H1 (cell line): ENCODE results near the gene KRTAP4-12.

Experiments used
- CBX8 ChIP-seq: fragments of 300-800, 300-1000 bp; sonication (generic); IDR thresholded peaks from 2 replicates; pipeline ENCODE4 v1.7.1; 2016; ENCODE audit warnings: low read depth, low read length, borderline replicate concordance
- EGR1 ChIP-seq: IDR thresholded peaks from 2 replicates; pipeline ENCODE4 v1.6.1; 2011; ENCODE audit warnings: low read depth, low read length, borderline replicate concordance
- PHF8 ChIP-seq: fragments of 200-600 bp; sonication (generic); conservative IDR thresholded peaks from 2 replicates; pipeline ENCODE4 v1.7.1; 2012; ENCODE audit warnings: low read depth, mild to moderate bottlenecking, inconsistent platforms, low read length, moderate library complexity
- POLR2A ChIP-seq, 2 experiments: IDR thresholded peaks; 1 replicate in 1 of 2; 2 replicates in 1 of 2; pipeline ENCODE4 v1.6.1; 2011; ENCODE audit warnings: low read depth in 2 of 2, low read length in 2 of 2, mild to moderate bottlenecking in 2 of 2; ENCODE audit errors: control extremely low read depth in 1 of 2
- RFX5 ChIP-seq: IDR thresholded peaks from 2 replicates; pipeline ENCODE4 v1.6.1; 2011; ENCODE audit warnings: low read depth, low read length, improper control_type of control experiment, borderline replicate concordance
- SIN3A ChIP-seq, 2 experiments: IDR thresholded peaks in 1 of 2; conservative IDR thresholded peaks in 1 of 2; 2 replicates each; pipeline ENCODE4 v1.6.1; 2011 to 2012; ENCODE audit warnings: low read length in 2 of 2, improper control_type of control experiment in 1 of 2, low read depth in 1 of 2, mild to moderate bottlenecking in 1 of 2
- TAF1 ChIP-seq: IDR thresholded peaks from 2 replicates; pipeline ENCODE4 v1.6.1; 2011; ENCODE audit warnings: mild to moderate bottlenecking, low read depth, low read length
- YY1 ChIP-seq: IDR thresholded peaks from 2 replicates; pipeline ENCODE4 v1.6.1; 2011; ENCODE audit warnings: low read depth, mild to moderate bottlenecking, low read length
- TF ChIP-seq, protein P1 (sequence below), 3 experiments: IDR thresholded peaks; 1 replicate in 2 of 3; 2 replicates in 1 of 3; pipeline versions ENCODE4 v1.5.1 to v1.6.1; 2011; ENCODE audit warnings: low read length in 3 of 3, mild to moderate bottlenecking in 3 of 3, inconsistent platforms in 2 of 3, low read depth in 1 of 3, moderate library complexity in 1 of 3; ENCODE audit not compliant: insufficient read depth in 1 of 3; ENCODE audit errors: control extremely low read depth in 1 of 3
- TF ChIP-seq, protein P2 (sequence below): IDR thresholded peaks from 2 replicates; pipeline ENCODE4 v1.6.1; 2011; ENCODE audit warnings: low read length, improper control_type of control experiment

GRCh38 chr17:41171886-41172285 is 47.9 kb upstream of the KRTAP4-12 start:
- TF ChIP-seq POLR2A (IDR thresholded peaks at IDR 0.05; ENCODE audit: control extremely low read depth in 1 of 2, low read depth in 2 of 2, low read length in 2 of 2) (no peak), TAF1 (no peak), YY1 (no peak), PHF8 (no peak), RFX5 (no peak), EGR1 (no peak), CBX8 (no peak), SIN3A (conservative IDR thresholded peaks at IDR 0.05 in 1 of 2, IDR thresholded peaks at IDR 0.05 in 1 of 2; ENCODE audit: low read depth in 1 of 2, low read length in 2 of 2) (no peak)
- TF ChIP-seq, protein P1, sequence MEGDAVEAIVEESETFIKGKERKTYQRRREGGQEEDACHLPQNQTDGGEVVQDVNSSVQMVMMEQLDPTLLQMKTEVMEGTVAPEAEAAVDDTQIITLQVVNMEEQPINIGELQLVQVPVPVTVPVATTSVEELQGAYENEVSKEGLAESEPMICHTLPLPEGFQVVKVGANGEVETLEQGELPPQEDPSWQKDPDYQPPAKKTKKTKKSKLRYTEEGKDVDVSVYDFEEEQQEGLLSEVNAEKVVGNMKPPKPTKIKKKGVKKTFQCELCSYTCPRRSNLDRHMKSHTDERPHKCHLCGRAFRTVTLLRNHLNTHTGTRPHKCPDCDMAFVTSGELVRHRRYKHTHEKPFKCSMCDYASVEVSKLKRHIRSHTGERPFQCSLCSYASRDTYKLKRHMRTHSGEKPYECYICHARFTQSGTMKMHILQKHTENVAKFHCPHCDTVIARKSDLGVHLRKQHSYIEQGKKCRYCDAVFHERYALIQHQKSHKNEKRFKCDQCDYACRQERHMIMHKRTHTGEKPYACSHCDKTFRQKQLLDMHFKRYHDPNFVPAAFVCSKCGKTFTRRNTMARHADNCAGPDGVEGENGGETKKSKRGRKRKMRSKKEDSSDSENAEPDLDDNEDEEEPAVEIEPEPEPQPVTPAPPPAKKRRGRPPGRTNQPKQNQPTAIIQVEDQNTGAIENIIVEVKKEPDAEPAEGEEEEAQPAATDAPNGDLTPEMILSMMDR (IDR thresholded peaks at IDR 0.05; ENCODE audit: control extremely low read depth in 1 of 3, insufficient read depth in 1 of 3, low read depth in 1 of 3, low read length in 3 of 3): no peak
- TF ChIP-seq, protein P2, sequence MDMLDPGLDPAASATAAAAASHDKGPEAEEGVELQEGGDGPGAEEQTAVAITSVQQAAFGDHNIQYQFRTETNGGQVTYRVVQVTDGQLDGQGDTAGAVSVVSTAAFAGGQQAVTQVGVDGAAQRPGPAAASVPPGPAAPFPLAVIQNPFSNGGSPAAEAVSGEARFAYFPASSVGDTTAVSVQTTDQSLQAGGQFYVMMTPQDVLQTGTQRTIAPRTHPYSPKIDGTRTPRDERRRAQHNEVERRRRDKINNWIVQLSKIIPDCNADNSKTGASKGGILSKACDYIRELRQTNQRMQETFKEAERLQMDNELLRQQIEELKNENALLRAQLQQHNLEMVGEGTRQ: no peak
